ENCODE measurements around the gene INTS3.

INTS3 gene

DNA sequence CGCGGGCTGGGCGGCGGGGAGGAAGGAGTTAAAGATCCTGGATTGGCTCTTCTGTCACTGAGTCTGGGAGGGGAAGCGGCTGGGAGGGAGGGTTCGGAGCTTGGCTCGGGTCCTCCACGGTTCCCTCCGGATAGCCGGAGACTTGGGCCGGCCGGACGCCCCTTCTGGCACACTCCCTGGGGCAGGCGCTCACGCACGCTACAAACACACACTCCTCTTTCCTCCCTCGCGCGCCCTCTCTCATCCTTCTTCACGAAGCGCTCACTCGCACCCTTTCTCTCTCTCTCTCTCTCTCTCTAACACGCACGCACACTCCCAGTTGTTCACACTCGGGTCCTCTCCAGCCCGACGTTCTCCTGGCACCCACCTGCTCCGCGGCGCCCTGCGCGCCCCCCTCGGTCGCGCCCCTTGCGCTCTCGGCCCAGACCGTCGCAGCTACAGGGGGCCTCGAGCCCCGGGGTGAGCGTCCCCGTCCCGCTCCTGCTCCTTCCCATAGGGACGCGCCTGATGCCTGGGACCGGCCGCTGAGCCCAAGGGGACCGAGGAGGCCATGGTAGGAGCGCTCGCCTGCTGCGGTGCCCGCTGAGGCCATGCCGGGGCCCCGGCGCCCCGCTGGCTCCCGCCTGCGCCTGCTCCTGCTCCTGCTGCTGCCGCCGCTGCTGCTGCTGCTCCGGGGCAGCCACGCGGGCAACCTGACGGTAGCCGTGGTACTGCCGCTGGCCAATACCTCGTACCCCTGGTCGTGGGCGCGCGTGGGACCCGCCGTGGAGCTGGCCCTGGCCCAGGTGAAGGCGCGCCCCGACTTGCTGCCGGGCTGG lies 49.1 kb upstream of the INTS3 start, which contains the start of gene NPR1 (continued):
- TF ChIP-seq YY1 (tag by site-specific recombination; IDR thresholded peaks at IDR 0.05) (no peak), GLIS1 (tag by site-specific recombination; IDR thresholded peaks at IDR 0.05) (peak; percentile 53), KLF9 (tag by site-specific recombination; IDR thresholded peaks at IDR 0.05; ENCODE audit: low read depth) (0 out of 2 replicates have a peak, but pooled peaks have one; percentile 23), ZNF416 (tag by site-specific recombination; IDR thresholded peaks at IDR 0.05) (no peak), ZNF785 (tag by site-specific recombination; IDR thresholded peaks at IDR 0.05) (no peak; the same call in 1 of the 2 replicates), ZNF530 (tag by site-specific recombination; IDR thresholded peaks at IDR 0.05; ENCODE audit: low read depth) (no peak), ZNF600 (tag by site-specific recombination; IDR thresholded peaks at IDR 0.05) (0 out of 2 replicates have a peak, but pooled peaks have one; percentile 27), ZBTB8A (tag by site-specific recombination; IDR thresholded peaks at IDR 0.05) (peak; percentile 94), ZNF658 (tag by site-specific recombination; IDR thresholded peaks at IDR 0.05) (no peak), RBAK (tag by site-specific recombination; IDR thresholded peaks at IDR 0.05) (no peak), ZNF214 (tag by site-specific recombination; IDR thresholded peaks at IDR 0.05; ENCODE audit: borderline replicate concordance) (no peak), ZNF423 (tag by site-specific recombination; IDR thresholded peaks at IDR 0.05) (peak; percentile 98), ZNF169 (tag by site-specific recombination; IDR thresholded peaks at IDR 0.05) (no peak), ZFP3 (tag by site-specific recombination; IDR thresholded peaks at IDR 0.05; ENCODE audit: low read depth) (no peak)
- TF ChIP-seq, protein P1, sequence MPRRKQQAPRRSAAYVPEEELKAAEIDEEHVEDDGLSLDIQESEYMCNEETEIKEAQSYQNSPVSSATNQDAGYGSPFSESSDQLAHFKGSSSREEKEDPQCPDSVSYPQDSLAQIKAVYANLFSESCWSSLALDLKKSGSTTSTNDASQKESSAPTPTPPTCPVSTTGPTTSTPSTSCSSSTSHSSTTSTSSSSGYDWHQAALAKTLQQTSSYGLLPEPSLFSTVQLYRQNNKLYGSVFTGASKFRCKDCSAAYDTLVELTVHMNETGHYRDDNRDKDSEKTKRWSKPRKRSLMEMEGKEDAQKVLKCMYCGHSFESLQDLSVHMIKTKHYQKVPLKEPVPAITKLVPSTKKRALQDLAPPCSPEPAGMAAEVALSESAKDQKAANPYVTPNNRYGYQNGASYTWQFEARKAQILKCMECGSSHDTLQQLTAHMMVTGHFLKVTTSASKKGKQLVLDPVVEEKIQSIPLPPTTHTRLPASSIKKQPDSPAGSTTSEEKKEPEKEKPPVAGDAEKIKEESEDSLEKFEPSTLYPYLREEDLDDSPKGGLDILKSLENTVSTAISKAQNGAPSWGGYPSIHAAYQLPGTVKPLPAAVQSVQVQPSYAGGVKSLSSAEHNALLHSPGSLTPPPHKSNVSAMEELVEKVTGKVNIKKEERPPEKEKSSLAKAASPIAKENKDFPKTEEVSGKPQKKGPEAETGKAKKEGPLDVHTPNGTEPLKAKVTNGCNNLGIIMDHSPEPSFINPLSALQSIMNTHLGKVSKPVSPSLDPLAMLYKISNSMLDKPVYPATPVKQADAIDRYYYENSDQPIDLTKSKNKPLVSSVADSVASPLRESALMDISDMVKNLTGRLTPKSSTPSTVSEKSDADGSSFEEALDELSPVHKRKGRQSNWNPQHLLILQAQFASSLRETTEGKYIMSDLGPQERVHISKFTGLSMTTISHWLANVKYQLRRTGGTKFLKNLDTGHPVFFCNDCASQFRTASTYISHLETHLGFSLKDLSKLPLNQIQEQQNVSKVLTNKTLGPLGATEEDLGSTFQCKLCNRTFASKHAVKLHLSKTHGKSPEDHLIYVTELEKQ (tag by site-specific recombination; IDR thresholded peaks at IDR 0.05; ENCODE audit: borderline replicate concordance), result no peak
- TF ChIP-seq, protein P2, sequence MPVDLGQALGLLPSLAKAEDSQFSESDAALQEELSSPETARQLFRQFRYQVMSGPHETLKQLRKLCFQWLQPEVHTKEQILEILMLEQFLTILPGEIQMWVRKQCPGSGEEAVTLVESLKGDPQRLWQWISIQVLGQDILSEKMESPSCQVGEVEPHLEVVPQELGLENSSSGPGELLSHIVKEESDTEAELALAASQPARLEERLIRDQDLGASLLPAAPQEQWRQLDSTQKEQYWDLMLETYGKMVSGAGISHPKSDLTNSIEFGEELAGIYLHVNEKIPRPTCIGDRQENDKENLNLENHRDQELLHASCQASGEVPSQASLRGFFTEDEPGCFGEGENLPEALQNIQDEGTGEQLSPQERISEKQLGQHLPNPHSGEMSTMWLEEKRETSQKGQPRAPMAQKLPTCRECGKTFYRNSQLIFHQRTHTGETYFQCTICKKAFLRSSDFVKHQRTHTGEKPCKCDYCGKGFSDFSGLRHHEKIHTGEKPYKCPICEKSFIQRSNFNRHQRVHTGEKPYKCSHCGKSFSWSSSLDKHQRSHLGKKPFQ (tag by site-specific recombination; IDR thresholded peaks at IDR 0.05), result peak; percentile 94
- TF ChIP-seq, protein P3, sequence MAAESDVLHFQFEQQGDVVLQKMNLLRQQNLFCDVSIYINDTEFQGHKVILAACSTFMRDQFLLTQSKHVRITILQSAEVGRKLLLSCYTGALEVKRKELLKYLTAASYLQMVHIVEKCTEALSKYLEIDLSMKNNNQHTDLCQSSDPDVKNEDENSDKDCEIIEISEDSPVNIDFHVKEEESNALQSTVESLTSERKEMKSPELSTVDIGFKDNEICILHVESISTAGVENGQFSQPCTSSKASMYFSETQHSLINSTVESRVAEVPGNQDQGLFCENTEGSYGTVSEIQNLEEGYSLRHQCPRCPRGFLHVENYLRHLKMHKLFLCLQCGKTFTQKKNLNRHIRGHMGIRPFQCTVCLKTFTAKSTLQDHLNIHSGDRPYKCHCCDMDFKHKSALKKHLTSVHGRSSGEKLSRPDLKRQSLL (tag by site-specific recombination; IDR thresholded peaks at IDR 0.05), result no peak
- TF ChIP-seq, protein P4, sequence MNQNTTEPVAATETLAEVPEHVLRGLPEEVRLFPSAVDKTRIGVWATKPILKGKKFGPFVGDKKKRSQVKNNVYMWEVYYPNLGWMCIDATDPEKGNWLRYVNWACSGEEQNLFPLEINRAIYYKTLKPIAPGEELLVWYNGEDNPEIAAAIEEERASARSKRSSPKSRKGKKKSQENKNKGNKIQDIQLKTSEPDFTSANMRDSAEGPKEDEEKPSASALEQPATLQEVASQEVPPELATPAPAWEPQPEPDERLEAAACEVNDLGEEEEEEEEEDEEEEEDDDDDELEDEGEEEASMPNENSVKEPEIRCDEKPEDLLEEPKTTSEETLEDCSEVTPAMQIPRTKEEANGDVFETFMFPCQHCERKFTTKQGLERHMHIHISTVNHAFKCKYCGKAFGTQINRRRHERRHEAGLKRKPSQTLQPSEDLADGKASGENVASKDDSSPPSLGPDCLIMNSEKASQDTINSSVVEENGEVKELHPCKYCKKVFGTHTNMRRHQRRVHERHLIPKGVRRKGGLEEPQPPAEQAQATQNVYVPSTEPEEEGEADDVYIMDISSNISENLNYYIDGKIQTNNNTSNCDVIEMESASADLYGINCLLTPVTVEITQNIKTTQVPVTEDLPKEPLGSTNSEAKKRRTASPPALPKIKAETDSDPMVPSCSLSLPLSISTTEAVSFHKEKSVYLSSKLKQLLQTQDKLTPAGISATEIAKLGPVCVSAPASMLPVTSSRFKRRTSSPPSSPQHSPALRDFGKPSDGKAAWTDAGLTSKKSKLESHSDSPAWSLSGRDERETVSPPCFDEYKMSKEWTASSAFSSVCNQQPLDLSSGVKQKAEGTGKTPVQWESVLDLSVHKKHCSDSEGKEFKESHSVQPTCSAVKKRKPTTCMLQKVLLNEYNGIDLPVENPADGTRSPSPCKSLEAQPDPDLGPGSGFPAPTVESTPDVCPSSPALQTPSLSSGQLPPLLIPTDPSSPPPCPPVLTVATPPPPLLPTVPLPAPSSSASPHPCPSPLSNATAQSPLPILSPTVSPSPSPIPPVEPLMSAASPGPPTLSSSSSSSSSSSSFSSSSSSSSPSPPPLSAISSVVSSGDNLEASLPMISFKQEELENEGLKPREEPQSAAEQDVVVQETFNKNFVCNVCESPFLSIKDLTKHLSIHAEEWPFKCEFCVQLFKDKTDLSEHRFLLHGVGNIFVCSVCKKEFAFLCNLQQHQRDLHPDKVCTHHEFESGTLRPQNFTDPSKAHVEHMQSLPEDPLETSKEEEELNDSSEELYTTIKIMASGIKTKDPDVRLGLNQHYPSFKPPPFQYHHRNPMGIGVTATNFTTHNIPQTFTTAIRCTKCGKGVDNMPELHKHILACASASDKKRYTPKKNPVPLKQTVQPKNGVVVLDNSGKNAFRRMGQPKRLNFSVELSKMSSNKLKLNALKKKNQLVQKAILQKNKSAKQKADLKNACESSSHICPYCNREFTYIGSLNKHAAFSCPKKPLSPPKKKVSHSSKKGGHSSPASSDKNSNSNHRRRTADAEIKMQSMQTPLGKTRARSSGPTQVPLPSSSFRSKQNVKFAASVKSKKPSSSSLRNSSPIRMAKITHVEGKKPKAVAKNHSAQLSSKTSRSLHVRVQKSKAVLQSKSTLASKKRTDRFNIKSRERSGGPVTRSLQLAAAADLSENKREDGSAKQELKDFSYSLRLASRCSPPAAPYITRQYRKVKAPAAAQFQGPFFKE (tag by site-specific recombination; IDR thresholded peaks at IDR 0.05; ENCODE audit: borderline replicate concordance), result no peak
- TF ChIP-seq, protein P5, sequence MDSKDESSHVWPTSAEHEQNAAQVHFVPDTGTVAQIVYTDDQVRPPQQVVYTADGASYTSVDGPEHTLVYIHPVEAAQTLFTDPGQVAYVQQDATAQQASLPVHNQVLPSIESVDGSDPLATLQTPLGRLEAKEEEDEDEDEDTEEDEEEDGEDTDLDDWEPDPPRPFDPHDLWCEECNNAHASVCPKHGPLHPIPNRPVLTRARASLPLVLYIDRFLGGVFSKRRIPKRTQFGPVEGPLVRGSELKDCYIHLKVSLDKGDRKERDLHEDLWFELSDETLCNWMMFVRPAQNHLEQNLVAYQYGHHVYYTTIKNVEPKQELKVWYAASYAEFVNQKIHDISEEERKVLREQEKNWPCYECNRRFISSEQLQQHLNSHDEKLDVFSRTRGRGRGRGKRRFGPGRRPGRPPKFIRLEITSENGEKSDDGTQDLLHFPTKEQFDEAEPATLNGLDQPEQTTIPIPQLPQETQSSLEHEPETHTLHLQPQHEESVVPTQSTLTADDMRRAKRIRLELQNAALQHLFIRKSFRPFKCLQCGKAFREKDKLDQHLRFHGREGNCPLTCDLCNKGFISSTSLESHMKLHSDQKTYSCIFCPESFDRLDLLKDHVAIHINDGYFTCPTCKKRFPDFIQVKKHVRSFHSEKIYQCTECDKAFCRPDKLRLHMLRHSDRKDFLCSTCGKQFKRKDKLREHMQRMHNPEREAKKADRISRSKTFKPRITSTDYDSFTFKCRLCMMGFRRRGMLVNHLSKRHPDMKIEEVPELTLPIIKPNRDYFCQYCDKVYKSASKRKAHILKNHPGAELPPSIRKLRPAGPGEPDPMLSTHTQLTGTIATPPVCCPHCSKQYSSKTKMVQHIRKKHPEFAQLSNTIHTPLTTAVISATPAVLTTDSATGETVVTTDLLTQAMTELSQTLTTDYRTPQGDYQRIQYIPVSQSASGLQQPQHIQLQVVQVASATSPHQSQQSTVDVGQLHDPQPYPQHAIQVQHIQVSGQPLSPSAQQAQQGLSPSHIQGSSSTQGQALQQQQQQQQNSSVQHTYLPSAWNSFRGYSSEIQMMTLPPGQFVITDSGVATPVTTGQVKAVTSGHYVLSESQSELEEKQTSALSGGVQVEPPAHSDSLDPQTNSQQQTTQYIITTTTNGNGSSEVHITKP (tag by site-specific recombination; IDR thresholded peaks at IDR 0.05), result peak; percentile 77
- TF ChIP-seq, protein P6, sequence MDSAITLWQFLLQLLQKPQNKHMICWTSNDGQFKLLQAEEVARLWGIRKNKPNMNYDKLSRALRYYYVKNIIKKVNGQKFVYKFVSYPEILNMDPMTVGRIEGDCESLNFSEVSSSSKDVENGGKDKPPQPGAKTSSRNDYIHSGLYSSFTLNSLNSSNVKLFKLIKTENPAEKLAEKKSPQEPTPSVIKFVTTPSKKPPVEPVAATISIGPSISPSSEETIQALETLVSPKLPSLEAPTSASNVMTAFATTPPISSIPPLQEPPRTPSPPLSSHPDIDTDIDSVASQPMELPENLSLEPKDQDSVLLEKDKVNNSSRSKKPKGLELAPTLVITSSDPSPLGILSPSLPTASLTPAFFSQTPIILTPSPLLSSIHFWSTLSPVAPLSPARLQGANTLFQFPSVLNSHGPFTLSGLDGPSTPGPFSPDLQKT (IDR thresholded peaks at IDR 0.05; ENCODE audit: borderline replicate concordance, low read depth, low read length), result no peak
